ENCODE data around the gene ZBED1.
"Not testable (repeated sequence)": the region's sequence is repeated elsewhere in the genome, so short reads cannot be mapped to it uniquely, and the experiment has no call there.

The ZBED1 gene

DNA sequence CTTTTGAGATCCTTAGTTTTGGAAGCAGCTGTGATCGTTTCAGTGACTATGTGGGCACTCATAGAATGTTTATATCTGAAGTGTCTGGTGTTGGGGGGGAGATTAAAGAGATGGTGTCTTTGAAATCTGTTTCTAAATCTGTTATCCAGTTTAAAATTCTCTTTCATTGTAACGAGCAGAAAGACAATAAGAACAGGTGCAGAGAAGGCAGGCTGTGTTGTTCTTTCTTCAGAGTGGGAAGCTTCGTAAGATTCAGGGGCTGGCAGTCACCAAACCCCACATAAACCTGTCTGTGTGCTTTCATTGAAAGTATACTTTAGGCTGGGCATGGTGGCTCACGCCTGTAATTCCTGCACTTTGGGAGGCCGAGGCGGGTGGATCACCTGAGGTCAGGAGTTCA lies 16.3 kb upstream of the ZBED1 start:
- no peak for DNase-seq

DNA sequence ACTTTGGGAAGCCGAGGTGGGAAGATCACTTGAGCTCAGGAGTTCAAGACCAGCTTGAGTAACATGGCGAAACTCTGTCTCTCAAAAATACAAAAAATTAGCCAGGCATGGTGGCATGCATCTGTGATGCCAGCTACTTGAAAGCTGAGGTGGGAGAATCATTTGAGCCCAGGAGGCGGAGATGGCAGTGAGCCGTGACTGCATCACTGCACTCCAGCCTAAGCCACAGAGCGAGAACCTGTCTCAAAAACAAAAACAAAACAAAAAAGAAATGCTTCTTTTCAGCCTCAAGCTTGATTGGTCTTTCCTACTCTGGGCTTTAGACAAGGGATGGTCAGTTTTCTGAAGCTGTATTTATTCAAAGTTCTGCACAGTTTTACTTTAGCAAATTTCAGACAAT lies 15.8 kb upstream of the ZBED1 start:
- no peak for DNase-seq

DNA sequence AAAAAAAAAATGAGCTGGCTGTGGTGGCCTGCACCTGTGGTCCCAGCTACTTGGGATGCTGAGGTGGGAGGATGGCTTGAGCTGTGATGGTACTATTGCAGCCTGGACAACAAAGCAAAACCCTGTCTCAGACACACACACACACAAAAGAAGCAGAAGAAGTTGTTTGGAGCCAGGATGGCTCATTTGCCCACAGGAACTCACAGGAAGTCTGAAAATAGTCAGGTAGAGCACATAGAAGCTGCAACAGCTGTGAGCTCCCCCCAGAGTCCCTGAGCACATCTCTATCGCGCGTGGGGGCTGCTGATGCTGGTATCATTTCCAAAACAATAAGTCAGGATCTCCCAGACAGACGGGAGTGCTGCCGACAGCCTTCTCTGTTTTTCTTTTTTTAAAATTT lies 13.4 kb upstream of the ZBED1 start:
- no peak for DNase-seq

DNA sequence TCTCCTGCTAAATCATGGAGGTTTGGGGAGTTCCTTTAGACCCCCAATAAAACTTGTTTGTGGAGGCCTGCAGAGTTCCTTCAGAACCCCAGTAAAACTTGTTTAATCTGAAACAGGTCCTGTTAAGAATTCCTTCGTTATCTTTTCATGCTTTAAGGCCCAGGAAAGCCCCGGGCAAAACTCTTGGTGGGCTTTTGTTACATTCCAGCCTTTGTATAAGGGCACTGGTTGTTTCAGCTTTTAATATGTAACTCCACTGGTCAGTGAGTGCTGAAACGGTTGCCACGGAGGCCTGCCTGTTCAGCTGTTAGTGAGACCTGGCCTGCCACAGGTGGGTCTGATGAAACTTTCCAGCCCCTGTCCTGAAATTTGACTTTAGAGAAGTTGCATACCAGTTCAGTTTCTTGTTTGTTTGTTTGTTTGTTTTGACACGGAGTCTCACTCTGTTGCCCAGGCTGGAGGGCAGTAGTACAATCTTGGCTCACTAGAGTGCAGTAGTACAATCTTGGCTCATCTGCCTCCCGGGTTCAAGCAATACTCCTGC lies 12.4 kb upstream of the ZBED1 start:
- DNase-seq = no peak

DNA sequence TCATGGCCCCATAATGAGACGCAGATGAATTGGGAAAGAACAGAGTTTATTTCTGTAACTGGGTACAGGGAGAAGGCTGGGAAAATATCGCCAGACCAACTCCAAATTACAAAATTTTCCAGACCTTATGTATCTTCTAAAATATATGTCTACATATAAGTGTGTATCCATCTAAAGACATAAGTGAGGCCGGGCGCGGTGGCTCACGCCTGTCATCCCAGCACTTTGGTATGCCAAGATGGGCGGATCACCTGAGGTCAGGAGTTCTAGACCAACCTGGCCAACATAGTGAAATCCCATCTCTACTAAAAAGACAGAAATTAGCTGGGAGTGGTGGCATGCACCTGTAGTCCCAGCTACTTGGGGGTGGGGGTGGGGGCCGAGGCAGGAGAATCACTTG lies 11.7 kb upstream of the ZBED1 start:
- no peak for DNase-seq

DNA sequence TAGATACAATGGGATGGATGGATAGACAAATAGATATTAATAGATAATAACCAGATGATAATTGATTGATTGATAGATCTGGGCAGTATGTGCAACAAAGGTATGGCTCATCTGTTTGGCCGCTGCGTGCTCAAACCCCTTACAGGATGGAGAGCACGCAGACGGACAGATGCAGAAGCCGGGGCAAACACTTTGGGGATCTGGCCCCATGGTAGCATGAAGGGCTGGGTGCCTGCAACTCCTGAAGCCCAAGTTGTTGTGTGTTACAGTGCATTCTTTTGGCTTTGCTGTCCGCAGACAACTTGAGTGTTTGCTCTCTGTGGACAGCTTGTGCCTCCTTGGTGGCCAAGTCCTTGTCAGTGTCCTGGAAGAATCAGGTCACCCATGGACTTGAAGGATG lies 10.6 kb upstream of the ZBED1 start:
- no peak for DNase-seq

DNA sequence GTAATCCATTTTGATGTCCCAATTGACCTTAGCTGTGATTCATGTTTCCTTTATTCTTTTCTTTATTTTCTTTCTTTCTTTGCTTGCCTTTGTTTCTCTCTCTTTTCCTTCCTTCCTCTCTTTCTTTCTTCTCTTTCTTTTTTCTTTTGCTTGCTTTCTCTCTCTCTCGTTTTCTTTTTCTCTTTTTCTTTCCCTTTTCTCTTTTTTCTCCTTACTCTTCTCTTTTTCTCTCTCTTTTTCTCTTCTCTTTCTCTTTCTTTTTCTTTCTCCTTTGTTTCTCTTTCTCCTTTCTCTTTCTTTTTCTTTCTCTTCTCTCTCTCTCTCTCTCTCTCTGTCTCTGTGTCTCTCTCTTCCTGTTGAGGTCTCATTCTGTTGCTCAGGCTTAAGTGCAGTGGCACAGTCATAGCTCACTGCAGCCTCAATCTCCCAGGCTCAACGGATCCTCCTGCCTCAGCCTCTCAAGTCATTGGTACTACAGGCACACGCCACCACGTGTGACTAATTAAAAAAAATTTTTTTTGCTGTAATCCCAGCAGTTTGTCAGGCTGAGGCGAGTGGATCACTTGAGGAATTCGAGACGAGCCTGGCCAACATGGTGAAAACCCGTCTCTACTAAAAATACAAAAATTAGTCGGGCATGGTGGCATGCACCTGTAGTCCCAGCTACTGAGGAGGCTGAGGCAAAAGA lies 8.0 kb upstream of the ZBED1 start:
- no peak for DNase-seq

DNA sequence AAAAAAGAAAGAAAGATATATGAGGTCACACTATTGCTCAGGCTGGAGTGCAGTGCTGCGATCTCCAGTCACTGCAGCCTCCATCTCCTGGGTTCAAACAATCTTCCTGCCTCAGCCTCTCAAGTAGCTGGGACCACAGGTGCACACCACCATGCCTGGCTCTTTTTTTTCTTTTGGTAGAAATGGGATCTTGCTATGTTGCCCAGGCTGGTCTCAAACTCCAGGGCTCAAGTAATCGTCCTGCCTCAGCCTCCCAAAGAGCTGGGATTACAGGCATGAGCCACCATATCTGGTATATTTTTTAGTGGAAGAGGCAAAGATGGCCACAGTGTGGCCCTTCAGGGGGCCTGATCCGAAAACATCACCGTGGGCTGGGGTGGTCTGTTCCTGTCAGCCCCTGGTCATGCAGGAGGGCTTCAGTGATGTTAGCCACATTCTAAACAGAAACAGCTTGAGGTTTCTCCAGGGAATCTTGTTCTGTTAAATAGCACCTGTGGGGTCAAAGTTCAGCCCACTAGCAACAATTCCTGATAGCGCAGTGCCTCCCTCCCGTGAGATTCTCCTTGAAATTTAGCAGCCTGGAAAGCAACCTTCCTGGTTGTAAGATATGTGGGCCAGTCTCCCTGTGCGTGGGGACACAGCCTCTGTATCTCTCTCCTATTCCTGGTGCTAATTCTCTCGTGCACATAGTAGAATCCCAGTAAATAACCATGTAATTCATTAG lies 7.3 kb upstream of the ZBED1 start:
- no peak for DNase-seq

DNA sequence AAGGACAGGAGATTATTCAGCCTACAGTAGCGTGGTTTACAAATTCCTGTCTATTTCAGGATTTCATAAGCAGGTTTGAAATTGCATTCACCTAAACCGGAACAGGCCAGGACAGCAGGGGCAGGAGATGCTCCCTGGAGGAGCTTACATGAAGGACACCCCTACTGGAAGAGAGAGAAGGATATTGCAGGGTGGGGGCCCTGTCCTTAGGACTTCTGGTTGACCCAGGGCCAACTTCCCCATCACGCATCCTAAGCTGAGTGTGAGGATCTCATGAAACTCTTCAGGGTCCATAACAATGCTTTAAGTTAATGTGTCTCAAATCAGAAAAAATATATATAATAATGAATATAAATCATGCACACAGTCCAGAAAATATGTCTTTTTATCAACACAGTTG lies 6.4 kb upstream of the ZBED1 start:
- no peak for DNase-seq

DNA sequence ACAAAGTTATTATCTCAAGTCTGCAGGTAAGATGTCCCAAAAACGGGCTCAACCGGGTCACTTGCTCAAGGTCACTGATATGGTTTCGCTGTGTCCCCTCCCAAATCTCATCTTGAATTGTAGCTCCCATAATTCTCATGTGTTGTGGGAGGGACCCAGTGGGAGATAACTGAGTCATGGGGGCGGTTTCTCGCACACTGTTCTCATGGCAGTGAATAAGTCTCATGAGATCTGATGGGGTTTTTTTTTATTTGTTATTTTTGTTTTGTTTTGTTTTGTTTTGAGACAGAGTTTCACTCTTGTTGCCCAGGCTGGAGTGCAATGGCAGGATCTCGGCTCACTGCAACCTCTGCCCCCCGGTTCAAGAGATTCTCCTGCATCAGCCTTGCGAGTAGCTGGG lies 4.6 kb upstream of the ZBED1 start:
- DNase-seq = not testable (repeated sequence)

DNA sequence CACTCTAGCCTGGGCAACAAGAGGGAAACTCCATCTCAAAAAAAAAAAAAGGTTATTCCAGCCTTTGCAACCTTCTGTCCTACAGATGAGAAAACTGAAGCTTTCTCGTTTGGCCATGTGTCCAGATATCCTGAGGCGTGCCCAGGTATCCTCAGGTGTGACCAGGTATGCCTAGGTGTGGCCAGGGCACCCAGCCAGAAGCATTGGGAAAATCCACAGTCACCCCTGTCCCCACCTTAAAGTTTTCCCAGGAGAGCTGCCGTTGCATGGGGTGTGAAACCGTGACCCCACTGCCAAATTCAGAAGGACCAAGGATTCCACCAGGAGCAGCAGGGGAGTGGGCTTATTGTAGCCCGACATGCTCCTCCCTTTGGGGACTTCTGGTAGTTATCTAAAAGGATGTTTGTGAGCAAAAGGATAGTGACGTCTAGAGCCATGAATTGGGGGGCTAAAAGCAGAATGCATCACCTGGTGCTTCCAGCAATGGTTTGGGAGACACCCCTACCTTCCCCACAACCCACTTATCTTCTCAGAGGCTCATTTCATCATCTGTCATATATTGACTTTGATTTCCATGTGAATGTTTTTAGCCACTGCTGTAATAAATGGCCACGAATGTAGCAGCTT lies 4.0 kb upstream of the ZBED1 start:
- no peak for DNase-seq

DNA sequence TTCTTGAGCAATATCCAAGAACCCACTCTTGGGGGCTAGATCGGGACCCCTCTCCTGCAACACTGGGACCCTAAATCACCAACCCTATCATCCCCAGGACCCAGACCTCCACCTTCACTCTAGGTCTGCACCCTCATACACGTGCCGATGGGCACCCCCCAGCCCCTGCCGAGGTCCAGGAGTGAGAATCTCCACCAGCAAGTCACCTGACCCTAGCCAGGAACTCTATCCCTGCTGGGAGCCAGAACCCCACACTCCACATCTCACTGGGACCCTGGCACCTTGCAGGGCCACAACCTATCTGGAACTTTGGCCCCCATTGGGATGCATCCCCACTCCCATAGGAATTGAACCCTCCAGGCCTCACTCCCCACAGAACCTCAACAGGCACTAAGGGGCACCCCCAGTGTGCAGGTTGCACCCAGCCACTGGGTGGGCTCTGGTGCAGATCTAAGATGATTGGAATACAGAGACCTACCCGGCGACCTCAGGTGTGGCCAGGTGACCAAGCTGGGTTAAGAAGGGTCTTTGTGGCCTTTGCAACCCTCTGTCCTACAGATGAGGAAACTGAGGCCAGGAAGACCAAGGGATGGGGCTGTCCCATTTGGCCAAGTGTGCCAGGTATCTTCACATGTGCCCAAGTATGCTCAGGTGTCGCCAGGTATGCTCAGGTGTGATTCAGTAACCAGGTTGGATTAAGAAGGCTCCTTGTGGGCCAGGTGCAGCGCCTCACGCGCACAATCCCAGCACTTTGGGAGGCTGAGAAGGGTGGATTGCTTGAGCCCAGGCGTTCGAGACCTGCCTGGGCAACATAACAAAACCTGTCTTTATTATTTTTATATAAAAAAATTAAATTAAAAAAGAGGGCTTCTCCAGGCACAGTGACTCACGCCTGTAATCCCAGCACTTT lies 3.1 kb upstream of the ZBED1 start:
- no peak for DNase-seq

DNA sequence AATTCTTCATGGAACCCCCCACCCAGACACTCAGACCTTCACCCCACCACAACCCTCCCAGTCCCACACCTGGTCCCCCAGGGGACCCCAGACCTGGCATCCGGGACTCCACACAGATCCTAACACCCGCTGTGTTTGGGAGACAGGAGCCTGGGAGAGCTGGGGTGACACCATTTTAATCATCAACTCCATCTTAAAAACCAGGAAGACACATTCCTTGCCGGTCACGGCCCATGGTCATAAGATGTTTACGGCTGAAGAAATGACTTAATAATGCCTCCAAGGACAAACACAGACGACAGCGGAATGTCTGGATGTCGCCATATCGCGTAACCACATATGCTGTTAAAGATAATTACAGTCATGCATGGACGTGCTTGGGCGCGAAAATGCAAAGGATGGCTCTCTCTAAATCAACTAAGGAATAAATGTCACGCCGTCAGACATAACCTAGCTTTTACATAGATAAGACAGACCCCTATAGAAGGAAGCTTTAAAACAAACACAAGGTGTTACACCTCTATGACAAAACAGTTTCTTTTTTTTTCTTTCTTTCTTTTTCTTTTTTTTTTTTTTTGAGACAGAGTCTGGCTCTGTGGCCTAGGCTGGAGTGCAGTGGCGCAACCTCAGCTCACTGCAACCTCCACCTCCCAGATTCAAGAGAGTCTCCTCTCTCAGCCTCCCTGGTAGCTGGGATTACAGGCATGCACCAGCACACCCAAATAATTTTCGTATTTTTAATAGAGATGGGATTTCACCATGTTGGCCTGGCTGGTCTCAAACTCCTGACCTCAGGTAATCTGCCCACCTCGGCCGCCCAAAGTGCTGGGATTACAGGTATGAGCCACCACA lies 2.1 kb upstream of the ZBED1 start:
- DNase-seq = no peak

DNA sequence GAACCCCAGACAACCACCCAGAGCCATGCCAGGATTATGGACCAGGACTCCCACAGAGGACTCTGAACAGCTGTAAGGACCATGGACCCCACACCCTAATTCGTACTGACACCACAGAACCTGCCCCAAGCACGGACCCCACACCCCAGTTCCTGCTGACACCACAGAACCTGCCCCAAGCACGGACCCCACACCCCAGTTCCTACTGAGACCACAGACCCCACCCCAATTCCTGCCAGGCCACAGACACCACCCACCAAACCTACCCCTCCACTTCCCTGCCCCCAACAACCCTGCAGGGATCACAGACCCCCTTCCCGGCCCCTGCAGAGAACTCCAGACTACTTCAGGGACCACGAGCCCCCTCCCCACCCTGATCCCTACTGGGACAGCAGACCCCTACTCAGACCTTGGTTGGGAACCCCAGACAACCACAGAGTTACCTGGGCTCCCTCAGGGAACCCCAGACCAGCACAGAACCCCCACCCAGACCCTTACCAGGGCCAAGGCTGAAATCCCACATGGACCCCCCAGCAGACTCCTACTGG lies 1.4 kb upstream of the ZBED1 start:
- DNase-seq = no peak

DNA sequence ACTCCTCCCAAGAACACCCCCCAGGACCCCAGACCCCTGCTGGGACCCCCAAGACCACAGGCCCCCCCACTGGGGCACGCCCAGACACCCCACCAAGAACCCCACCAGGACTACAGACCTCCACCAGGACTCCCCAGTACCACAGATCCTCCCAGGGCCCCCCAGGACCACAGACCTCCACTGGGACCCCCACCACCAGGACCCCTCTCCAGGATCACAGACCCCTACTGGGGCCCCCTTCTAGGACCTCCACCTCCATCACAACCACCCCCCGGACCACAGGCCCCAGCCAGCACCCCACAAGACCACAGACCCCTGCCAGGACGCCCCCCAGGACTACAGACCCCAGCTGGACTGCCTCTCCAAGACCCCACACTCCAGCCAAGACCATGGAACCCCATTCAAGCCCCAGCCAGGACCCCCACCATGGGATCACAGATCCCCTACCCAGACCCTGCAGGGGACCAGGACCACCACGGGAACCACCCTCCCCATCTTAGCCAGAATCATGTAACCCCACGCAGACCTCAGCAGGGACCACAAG lies 855 bp upstream of the ZBED1 start:
- DNase-seq = no peak

DNA sequence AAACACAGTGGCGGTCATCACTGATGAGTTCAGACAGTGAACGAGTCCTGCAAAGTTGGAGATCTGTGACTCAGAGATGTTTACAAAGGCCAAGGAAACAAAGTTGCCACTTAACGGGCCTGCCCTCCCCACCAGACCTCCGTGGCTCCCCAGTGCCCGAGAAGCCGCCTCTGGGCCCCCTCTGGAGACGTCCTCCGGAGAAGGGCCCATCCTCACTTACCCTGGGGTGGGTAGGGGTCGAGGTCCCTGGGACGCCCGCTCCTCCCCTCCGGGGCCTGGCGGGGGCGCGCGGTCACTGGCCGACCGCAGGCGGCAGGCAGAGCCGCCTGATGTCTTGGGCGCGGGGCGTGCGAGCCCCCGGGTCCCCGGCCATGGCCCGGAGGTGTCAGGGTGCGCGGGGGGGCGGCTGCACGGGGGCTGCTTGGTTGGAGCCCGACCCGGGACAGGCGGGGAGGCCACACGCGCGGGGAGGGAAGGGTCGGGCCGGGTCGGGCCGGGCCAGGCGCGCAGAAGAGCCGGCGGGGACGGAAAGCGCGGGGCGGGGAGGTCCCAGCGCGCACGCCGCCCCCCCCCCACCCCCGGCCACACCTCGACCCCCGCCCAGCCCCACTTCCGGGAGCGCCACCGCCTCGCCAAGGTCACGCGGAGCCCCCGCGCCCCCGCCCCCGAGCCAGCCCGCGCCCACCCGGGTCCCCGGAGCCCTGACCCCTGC lies 529 bp downstream of the ZBED1 start:
- peak; percentile 27 for DNase-seq

DNA sequence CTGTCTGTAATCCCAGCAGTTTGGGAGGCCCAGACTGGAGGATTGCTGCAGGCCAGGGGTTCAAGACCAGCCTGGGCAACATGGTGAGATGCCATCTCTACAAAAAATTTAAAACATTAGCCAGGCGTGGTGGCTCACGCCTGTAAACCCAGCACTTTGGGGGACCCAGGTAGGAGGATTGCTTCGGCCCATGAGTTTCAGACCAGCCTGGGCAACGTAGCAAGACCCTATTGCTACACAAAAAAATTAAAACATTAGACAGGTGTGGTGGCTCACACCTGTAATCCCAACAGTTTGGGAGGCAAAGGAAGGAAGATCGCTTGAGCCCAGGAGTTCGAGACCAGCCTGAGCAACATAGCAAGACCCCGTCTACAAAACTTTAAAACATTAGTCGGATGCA lies 1.3 kb downstream of the ZBED1 start:
- DNase-seq = no peak

DNA sequence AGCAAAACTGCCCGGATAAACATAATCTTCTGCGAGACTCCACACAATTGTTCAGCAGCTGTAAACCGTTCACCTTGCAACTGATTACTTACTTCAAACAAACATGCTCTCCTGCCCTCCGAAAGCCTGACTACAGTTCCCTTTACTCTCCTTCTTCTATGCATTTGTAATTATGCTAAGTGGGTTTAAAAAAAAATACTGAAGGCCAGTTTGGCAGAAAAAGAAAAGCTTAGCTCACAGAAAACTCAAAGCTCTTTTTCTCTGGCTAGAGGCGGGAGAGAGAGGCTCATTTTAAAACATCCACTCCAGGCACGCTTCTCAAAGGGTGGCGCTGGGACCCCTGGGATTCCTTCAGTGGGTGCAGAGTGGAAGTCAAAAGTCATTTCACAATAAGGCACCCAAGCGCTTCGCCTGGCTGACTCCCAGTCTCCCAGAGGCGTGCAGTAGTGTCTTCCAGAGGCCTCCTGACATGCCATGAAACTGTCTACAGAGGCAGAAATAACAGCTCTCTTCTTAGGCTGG lies 1.9 kb downstream of the ZBED1 start:
- DNase-seq = no peak

DNA sequence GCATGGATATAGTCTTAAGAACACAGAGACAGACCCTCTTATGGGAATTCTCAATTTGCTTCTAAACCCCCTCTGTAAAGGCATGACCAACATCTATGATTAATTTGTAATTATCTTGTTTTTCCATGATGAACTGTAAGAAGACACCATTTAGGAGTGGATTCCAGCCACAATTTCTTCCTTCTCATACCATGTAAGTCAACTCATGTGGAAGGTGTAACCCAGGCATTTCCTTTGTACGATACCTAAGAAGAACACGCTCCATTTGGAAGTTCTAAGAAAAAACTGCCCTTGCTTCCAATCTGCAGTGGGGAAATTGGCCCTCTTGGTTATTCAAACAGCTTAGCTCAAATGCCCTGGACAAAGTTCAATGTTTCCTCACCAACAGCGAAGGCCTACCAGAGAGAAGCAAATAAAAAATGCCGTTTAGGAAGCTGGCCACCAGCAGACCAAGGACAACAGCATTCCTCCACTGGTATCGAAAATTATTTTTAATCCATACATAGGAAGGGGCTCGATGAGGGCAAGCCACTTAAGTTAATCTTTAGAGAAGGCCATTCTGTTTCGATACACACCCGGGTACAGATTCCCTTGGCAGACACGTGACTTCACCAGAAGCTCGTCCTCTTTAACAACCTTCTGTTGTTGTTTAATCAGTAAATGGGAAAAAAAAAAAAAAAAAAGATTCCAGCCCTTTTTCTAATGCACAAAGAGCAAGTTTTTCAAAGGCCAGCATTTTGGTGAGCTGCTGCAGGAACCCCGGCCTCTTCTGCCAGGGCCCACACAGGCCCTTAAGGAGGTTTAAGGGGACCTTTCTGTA lies 2.6 kb downstream of the ZBED1 start:
- no peak for DNase-seq

DNA sequence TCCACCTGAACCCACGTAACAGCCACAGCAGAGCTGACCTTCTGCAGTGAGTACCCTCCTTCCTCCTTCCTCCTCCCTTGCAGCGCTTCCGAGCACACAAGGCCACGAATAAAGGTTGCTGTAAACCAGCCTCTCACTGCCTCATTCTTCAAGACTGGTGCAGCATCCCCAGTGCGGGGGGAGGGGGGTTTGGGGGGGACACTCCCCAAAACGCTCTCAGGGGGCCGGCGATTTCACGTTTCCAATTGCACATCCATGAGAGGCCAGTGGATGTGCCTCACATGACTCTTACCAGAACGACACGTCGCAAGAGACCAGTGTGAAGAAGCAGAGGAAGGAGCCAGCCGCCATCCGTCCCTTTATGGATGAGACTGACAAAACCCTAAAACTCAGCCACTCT lies 5.2 kb downstream of the ZBED1 start:
- no peak for DNase-seq
